Left kidney (tissue), 8 donors: ENCODE data around the gene NAA35. TPM values are rescaled to one million over a fixed set of nuclear protein-coding genes. Genes with fewer than 3 reads are reported as not detected.
A peak's percentile ranks its signal among the peaks of the same experiment; 100 is the strongest.
"Not testable (repeated sequence)": the region's sequence is repeated elsewhere in the genome, so short reads cannot be mapped to it uniquely, and the experiment has no call there.

Experiments used
- DNase-seq: peaks from one replicate; pipeline ENCODE4 v3.0.0-alpha.2; 2013
- long read RNA-seq, 8 donors: transcript quantifications; one replicate each; lab custom pipeline, GENCODE V29; 2026
- polyA plus RNA-seq: library from polyadenylated mRNA; unstranded; fragments of 120-200 nt; gene quantifications from one replicate; pipeline ENCODE4 v1.2.1, GENCODE V29; 2013; ENCODE audit not compliant: insufficient read length

Gene NAA35
- 41.1 TPM for polyA plus RNA-seq
- long read RNA-seq, donor 1, partial matches to known transcripts: 51 of 98 reads
- long read RNA-seq, donor 1, other reads (novel, unspliced or antisense): 46 of 98 reads
- long read RNA-seq, donor 2, partial matches to known transcripts: 34 of 78 reads
- long read RNA-seq, donor 2, other reads (novel, unspliced or antisense): 43 of 78 reads
- long read RNA-seq, donor 3, partial matches to known transcripts: 10 of 49 reads
- long read RNA-seq, donor 3, other reads (novel, unspliced or antisense): 39 of 49 reads
- long read RNA-seq, donor 4: 0 reads
- long read RNA-seq, donor 5, partial matches to known transcripts: 37 of 107 reads
- long read RNA-seq, donor 5, other reads (novel, unspliced or antisense): 69 of 107 reads
- long read RNA-seq, donor 6, partial matches to known transcripts: 22 of 67 reads
- long read RNA-seq, donor 6, other reads (novel, unspliced or antisense): 45 of 67 reads
- long read RNA-seq, donor 7, partial matches to known transcripts: 64 of 123 reads
- long read RNA-seq, donor 7, other reads (novel, unspliced or antisense): 59 of 123 reads
- long read RNA-seq, donor 8, partial matches to known transcripts: 0 of 30 reads
- long read RNA-seq, donor 8, other reads (novel, unspliced or antisense): 30 of 30 reads

- peak; percentile 99 for DNase-seq
Observed at GRCh38 chr9:85940832-85941621, at the start of gene NAA35. NAA35 (plus strand) TSS chr9:85941146; CDS start chr9:85942160, 1,014 bp downstream.

GRCh38 chr9:85892401-85892800 is 48.5 kb upstream of the NAA35 start:
- DNase-seq: no peak

GRCh38 chr9:85895685-85896084 is 45.3 kb upstream of the NAA35 start:
- no peak for DNase-seq

GRCh38 chr9:85897848-85898247 is 43.1 kb upstream of the NAA35 start:
- DNase-seq: no peak

- no peak for DNase-seq
Observed at GRCh38 chr9:85898332-85898731, 42.6 kb upstream of the NAA35 start.

- no peak for DNase-seq
Observed at GRCh38 chr9:85899388-85899787, 41.6 kb upstream of the NAA35 start.

- no peak for DNase-seq
Observed at GRCh38 chr9:85900504-85901201, 40.3 kb upstream of the NAA35 start.

- no peak for DNase-seq
Observed at GRCh38 chr9:85904975-85905374, 36.0 kb upstream of the NAA35 start.

GRCh38 chr9:85905957-85906356 is 35.0 kb upstream of the NAA35 start:
- no peak for DNase-seq

GRCh38 chr9:85909390-85909789 is 31.6 kb upstream of the NAA35 start:
- no peak for DNase-seq

GRCh38 chr9:85914108-85914507 is 26.8 kb upstream of the NAA35 start:
- DNase-seq: no peak

GRCh38 chr9:85917756-85918155 is 23.2 kb upstream of the NAA35 start:
- no peak for DNase-seq

- DNase-seq: no peak
Observed at GRCh38 chr9:85925493-85925892, 15.5 kb upstream of the NAA35 start.

GRCh38 chr9:85927076-85927475 is 13.9 kb upstream of the NAA35 start:
- no peak for DNase-seq

GRCh38 chr9:85931495-85931894 is 9.5 kb upstream of the NAA35 start:
- no peak for DNase-seq

GRCh38 chr9:85935950-85936349 is 5.0 kb upstream of the NAA35 start:
- not testable (repeated sequence) for DNase-seq

- DNase-seq: no peak
Observed at GRCh38 chr9:85940275-85940831, 593 bp upstream of the NAA35 start.

- no peak for DNase-seq
Observed at GRCh38 chr9:85941622-85941940, 635 bp downstream of the NAA35 start.

- no peak for DNase-seq
Observed at GRCh38 chr9:85941966-85942912, 1.3 kb downstream of the NAA35 start.

- no peak for DNase-seq
Observed at GRCh38 chr9:85942913-85943709, 2.2 kb downstream of the NAA35 start.
